ENCODE measurements around the gene OR5H2.

OR5H2 gene

GRCh38 chr3:98263944-98264343, 18.4 kb upstream of the OR5H2 start, which contains the start of gene OR5H6:
TSS of gene OR5H6 (plus strand) at chr3:98264244. CDS start at chr3:98264333, 89 bp downstream.
- Histone ChIP-seq H3K9ac (no peak within 1 kb of the TSS), H3K4me2 (no peak within 1 kb of the TSS), H3K27me3 (ENCODE audit: insufficient read depth, low read depth) (no peaks in the 10 kb centered on the region), H3K4me3 (IDR thresholded peaks at IDR 0.05; ENCODE audit: insufficient read depth, low read depth, low read length) (no peak within 1 kb of the TSS), H2AFZ (ENCODE audit: low read depth) (no peak within 1 kb of the TSS), H4K20me1 (ENCODE audit: insufficient read depth) (no peaks in the 10 kb centered on the region), H3K27ac (no peak within 1 kb of the TSS), H3K79me2 (ENCODE audit: insufficient read depth, low read depth) (no peaks in the 10 kb centered on the region), H3K4me1 (ENCODE audit: low read depth, poor library complexity, severe bottlenecking) (no peaks in the 10 kb centered on the region), H3K36me3 (ENCODE audit: insufficient read depth) (no peaks in the 10 kb centered on the region)
- TF ChIP-seq CTCF (conservative IDR thresholded peaks at IDR 0.05; ENCODE audit: low read depth, low read length) = no peak

GRCh38 chr3:98269846-98270245, 12.5 kb upstream of the OR5H2 start:
- H4K20me1 ChIP-seq (ENCODE audit: insufficient read depth) = no peaks in the 10 kb centered on the region
- H3K27ac ChIP-seq = no peak overlapping the region
- no peak for TF ChIP-seq CTCF (conservative IDR thresholded peaks at IDR 0.05; ENCODE audit: low read depth, low read length)
- H2AFZ ChIP-seq (ENCODE audit: low read depth) = no peak overlapping the region
- H3K4me3 ChIP-seq (IDR thresholded peaks at IDR 0.05; ENCODE audit: insufficient read depth, low read depth, low read length) = no peak overlapping the region
- no peaks in the 10 kb centered on the region for H3K4me1 ChIP-seq (ENCODE audit: low read depth, poor library complexity, severe bottlenecking)
- H3K79me2 ChIP-seq (ENCODE audit: insufficient read depth, low read depth) = no peaks in the 10 kb centered on the region
- no peaks in the 10 kb centered on the region for H3K36me3 ChIP-seq (ENCODE audit: insufficient read depth)
- H3K27me3 ChIP-seq (ENCODE audit: insufficient read depth, low read depth) = no peaks in the 10 kb centered on the region
- no peak overlapping the region for H3K9ac ChIP-seq
- H3K4me2 ChIP-seq = no peak overlapping the region

GRCh38 chr3:98272126-98272525, 10.2 kb upstream of the OR5H2 start:
- Histone ChIP-seq H4K20me1 (ENCODE audit: insufficient read depth) (no peaks in the 10 kb centered on the region), H3K4me1 (ENCODE audit: low read depth, poor library complexity, severe bottlenecking) (no peaks in the 10 kb centered on the region), H3K79me2 (ENCODE audit: insufficient read depth, low read depth) (no peaks in the 10 kb centered on the region), H2AFZ (ENCODE audit: low read depth) (no peak overlapping the region), H3K27ac (no peak overlapping the region), H3K4me2 (no peak overlapping the region), H3K27me3 (ENCODE audit: insufficient read depth, low read depth) (no peaks in the 10 kb centered on the region), H3K36me3 (ENCODE audit: insufficient read depth) (no peaks in the 10 kb centered on the region), H3K9ac (no peak overlapping the region), H3K4me3 (IDR thresholded peaks at IDR 0.05; ENCODE audit: insufficient read depth, low read depth, low read length) (no peak overlapping the region)
- no peak for TF ChIP-seq CTCF (conservative IDR thresholded peaks at IDR 0.05; ENCODE audit: low read depth, low read length)

GRCh38 chr3:98274914-98275313, 7.4 kb upstream of the OR5H2 start:
- TF ChIP-seq CTCF (conservative IDR thresholded peaks at IDR 0.05; ENCODE audit: low read depth, low read length) = no peak
- Histone ChIP-seq H3K36me3 (ENCODE audit: insufficient read depth) (no peaks in the 10 kb centered on the region), H2AFZ (ENCODE audit: low read depth) (no peak overlapping the region), H3K4me2 (no peak overlapping the region), H3K79me2 (ENCODE audit: insufficient read depth, low read depth) (no peaks in the 10 kb centered on the region), H3K27me3 (ENCODE audit: insufficient read depth, low read depth) (no peaks in the 10 kb centered on the region), H3K4me1 (ENCODE audit: low read depth, poor library complexity, severe bottlenecking) (no peaks in the 10 kb centered on the region), H3K27ac (no peak overlapping the region), H4K20me1 (ENCODE audit: insufficient read depth) (no peaks in the 10 kb centered on the region), H3K9ac (no peak overlapping the region), H3K4me3 (IDR thresholded peaks at IDR 0.05; ENCODE audit: insufficient read depth, low read depth, low read length) (no peak overlapping the region)
